WTC11 (cell line): Measurements from ENCODE around the gene MYH14. TPM values are rescaled to one million over a fixed set of nuclear protein-coding genes. Genes with fewer than 3 reads are reported as not detected.

Experiments used
- ATAC-seq: fragments of 200-7000 bp; cut with Tn5 transposase; 2 replicates; pipeline ENCODE4 v1.10.0; 2021; ENCODE audit warnings: mild to moderate bottlenecking, moderate library complexity
- CTCF ChIA-PET: fragments of 300-600 bp; sonication (Branson Sonifier 250); formaldehyde crosslinking; loops from one replicate; lab custom pipeline; 2021; ENCODE audit warnings: antibody characterized with exemption; lab: Charles Lee
- POLR2A ChIA-PET: fragments of 350-600 bp; sonication (Branson Sonifier 250); formaldehyde crosslinking; loops from one replicate; lab custom pipeline; 2021; ENCODE audit warnings: antibody characterized with exemption; lab: Charles Lee
- DNase-seq: peaks from one replicate; pipeline ENCODE4 v3.0.0; 2021; ENCODE audit warnings: low spot score
- H3K27ac Mint-ChIP-seq: 2 replicates; pipeline ENCODE4 v1.8.0; 2021; ENCODE audit warnings: mixed read lengths
- H3K27me3 Mint-ChIP-seq: 2 replicates; pipeline ENCODE4 v1.8.0; 2021; ENCODE audit warnings: low read depth, mild to moderate bottlenecking, moderate library complexity, mixed read lengths
- H3K36me3 Mint-ChIP-seq: 2 replicates; pipeline ENCODE4 v1.8.0; 2021; ENCODE audit warnings: mixed read lengths
- H3K4me1 Mint-ChIP-seq: 2 replicates; pipeline ENCODE4 v1.8.0; 2022; ENCODE audit warnings: mixed read lengths
- H3K4me3 Mint-ChIP-seq: 2 replicates; pipeline ENCODE4 v1.8.0; 2021; ENCODE audit warnings: mild to moderate bottlenecking, moderate library complexity, mixed read lengths
- H3K9me3 Mint-ChIP-seq: 2 replicates; pipeline ENCODE4 v1.8.0; 2021; ENCODE audit warnings: mixed read lengths
- FOXP1 ChIP-seq: sonication (generic); formaldehyde crosslinking; IDR thresholded peaks from 2 replicates; pipeline ENCODE4 v1.8.0; 2022; ENCODE audit warnings: missing genetic modification reagents, mild to moderate bottlenecking, moderate library complexity, borderline replicate concordance
- GABPB1 ChIP-seq: sonication (generic); formaldehyde crosslinking; IDR thresholded peaks from 2 replicates; pipeline ENCODE4 v1.8.1; 2023; ENCODE audit warnings: mild to moderate bottlenecking, missing genetic modification reagents
- GRHL2 ChIP-seq: fragments of 250-450 bp; sonication (Bioruptor Pico); IDR thresholded peaks from 2 replicates; pipeline ENCODE4 v1.8.0; 2022; ENCODE audit warnings: mild to moderate bottlenecking, moderate library complexity; ENCODE audit not compliant: insufficient replicate concordance, severe bottlenecking
- HMGA2 ChIP-seq: fragments of 250-450 bp; sonication (Bioruptor Pico); IDR thresholded peaks from 2 replicates; pipeline ENCODE4 v1.4.0; 2021; ENCODE audit warnings: mild to moderate bottlenecking, moderate library complexity
- MXD4 ChIP-seq: fragments of 250-450 bp; sonication (Bioruptor Pico); IDR thresholded peaks from 2 replicates; pipeline ENCODE4 v1.8.0; 2021; ENCODE audit warnings: mild to moderate bottlenecking, moderate library complexity, borderline replicate concordance
- NFE2L1 ChIP-seq: sonication (generic); formaldehyde crosslinking; IDR thresholded peaks from 2 replicates; pipeline ENCODE4 v1.8.1; 2023; ENCODE audit warnings: missing genetic modification reagents
- NR2C2 ChIP-seq: sonication (generic); formaldehyde crosslinking; IDR thresholded peaks from 2 replicates; pipeline ENCODE4 v1.8.0; 2022; ENCODE audit warnings: mild to moderate bottlenecking, missing genetic modification reagents
- RORB ChIP-seq: fragments of 250-450 bp; sonication (Bioruptor Pico); IDR thresholded peaks from 2 replicates; pipeline ENCODE4 v1.9.0; 2021; ENCODE audit warnings: mild to moderate bottlenecking
- TP53 ChIP-seq: sonication (generic); formaldehyde crosslinking; IDR thresholded peaks from 2 replicates; pipeline ENCODE4 v1.8.1; 2023; ENCODE audit warnings: mild to moderate bottlenecking, missing genetic modification reagents
- ZNF219 ChIP-seq: sonication (generic); formaldehyde crosslinking; IDR thresholded peaks from 2 replicates; pipeline ENCODE4 v1.8.0; 2023; ENCODE audit warnings: missing genetic modification reagents, mild to moderate bottlenecking, borderline replicate concordance
- ZNF232 ChIP-seq: sonication (generic); formaldehyde crosslinking; IDR thresholded peaks from 2 replicates; pipeline ENCODE4 v1.8.0; 2022; ENCODE audit warnings: mild to moderate bottlenecking, missing genetic modification reagents
- ZNF263 ChIP-seq: sonication (generic); formaldehyde crosslinking; IDR thresholded peaks from 2 replicates; pipeline ENCODE4 v1.8.1; 2022; ENCODE audit warnings: low read depth, mild to moderate bottlenecking, moderate library complexity, missing genetic modification reagents
- total RNA-seq: library from RNA; stranded (reverse); gene quantifications from 3 replicates; pipeline ENCODE4 v1.2.3, GENCODE V29; 2021
- TF ChIP-seq, protein P1 (sequence below): sonication (generic); formaldehyde crosslinking; IDR thresholded peaks from 2 replicates; pipeline ENCODE4 v1.8.1; 2023; ENCODE audit warnings: mild to moderate bottlenecking, missing genetic modification reagents, moderate library complexity
- TF ChIP-seq, protein P2 (sequence below): sonication (generic); formaldehyde crosslinking; IDR thresholded peaks from 2 replicates; pipeline ENCODE4 v1.8.0; 2022; ENCODE audit warnings: mild to moderate bottlenecking, missing genetic modification reagents
- TF ChIP-seq, protein P3 (sequence below): sonication (generic); formaldehyde crosslinking; IDR thresholded peaks from 2 replicates; pipeline ENCODE4 v1.8.0; 2022; ENCODE audit warnings: mild to moderate bottlenecking, missing genetic modification reagents
- TF ChIP-seq, protein P4 (sequence below): sonication (generic); formaldehyde crosslinking; IDR thresholded peaks from 2 replicates; pipeline ENCODE4 v1.8.1; 2023; ENCODE audit warnings: mild to moderate bottlenecking, missing genetic modification reagents, borderline replicate concordance
- TF ChIP-seq, protein P5 (sequence below): fragments of 200-600 bp; IDR thresholded peaks from 2 replicates; pipeline ENCODE4 v1.8.0; 2022; ENCODE audit warnings: antibody characterized with exemption

The MYH14 gene
- total RNA-seq, 1 experiment from 2014 or later = 25.8 TPM

DNA sequence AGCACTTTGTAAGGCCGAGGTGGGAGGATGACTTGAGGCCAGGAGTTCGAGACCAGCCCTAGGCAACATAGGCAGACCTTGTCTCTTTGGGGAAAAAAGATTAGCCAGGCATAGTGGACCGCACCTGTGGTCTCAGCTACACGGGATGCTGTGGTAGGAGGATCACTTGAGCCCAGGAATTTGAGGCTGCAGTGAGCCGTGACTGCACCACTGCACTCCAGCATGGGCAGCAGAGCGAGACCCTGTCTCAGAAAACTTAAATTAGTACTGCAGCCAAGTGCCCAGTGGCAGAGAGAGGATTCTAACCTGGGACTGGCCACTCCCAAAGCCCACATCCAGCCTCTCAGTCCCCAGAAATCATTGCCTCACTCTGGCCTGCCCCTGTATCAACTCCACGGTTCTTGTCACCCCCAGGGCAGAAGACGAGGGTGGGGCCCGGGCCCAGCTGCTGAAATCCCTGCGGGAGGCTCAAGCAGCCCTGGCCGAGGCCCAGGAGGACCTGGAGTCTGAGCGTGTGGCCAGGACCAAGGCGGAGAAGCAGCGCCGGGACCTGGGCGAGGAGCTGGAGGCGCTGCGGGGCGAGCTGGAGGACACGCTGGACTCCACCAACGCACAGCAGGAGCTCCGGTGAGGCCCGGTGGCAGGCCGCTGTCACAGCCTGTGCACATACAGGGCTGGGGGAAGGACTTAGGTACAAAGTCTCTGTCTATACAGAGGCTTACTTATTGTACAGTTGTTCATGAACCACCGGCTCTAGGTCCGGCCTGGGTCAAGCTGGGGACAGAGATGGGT is 72.4 kb downstream of the MYH14 start:
- TF ChIP-seq ZNF263 (CRISPR knock-in tag) = no peak
- TF ChIP-seq, protein P1, sequence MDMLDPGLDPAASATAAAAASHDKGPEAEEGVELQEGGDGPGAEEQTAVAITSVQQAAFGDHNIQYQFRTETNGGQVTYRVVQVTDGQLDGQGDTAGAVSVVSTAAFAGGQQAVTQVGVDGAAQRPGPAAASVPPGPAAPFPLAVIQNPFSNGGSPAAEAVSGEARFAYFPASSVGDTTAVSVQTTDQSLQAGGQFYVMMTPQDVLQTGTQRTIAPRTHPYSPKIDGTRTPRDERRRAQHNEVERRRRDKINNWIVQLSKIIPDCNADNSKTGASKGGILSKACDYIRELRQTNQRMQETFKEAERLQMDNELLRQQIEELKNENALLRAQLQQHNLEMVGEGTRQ (CRISPR knock-in tag) = no peak
- no peak for TF ChIP-seq TP53 (CRISPR knock-in tag)
- TF ChIP-seq, protein P2, sequence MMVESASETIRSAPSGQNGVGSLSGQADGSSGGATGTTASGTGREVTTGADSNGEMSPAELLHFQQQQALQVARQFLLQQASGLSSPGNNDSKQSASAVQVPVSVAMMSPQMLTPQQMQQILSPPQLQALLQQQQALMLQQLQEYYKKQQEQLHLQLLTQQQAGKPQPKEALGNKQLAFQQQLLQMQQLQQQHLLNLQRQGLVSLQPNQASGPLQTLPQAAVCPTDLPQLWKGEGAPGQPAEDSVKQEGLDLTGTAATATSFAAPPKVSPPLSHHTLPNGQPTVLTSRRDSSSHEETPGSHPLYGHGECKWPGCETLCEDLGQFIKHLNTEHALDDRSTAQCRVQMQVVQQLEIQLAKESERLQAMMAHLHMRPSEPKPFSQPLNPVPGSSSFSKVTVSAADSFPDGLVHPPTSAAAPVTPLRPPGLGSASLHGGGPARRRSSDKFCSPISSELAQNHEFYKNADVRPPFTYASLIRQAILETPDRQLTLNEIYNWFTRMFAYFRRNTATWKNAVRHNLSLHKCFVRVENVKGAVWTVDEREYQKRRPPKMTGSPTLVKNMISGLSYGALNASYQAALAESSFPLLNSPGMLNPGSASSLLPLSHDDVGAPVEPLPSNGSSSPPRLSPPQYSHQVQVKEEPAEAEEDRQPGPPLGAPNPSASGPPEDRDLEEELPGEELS (CRISPR knock-in tag) = no peak
- TF ChIP-seq RORB = no peak
- no peak for TF ChIP-seq HMGA2 (CRISPR knock-in tag)
- no peak for TF ChIP-seq MXD4 (CRISPR knock-in tag)
- no peak for TF ChIP-seq NR2C2 (CRISPR knock-in tag)
- no peak for TF ChIP-seq ZNF232
- TF ChIP-seq, protein P3, sequence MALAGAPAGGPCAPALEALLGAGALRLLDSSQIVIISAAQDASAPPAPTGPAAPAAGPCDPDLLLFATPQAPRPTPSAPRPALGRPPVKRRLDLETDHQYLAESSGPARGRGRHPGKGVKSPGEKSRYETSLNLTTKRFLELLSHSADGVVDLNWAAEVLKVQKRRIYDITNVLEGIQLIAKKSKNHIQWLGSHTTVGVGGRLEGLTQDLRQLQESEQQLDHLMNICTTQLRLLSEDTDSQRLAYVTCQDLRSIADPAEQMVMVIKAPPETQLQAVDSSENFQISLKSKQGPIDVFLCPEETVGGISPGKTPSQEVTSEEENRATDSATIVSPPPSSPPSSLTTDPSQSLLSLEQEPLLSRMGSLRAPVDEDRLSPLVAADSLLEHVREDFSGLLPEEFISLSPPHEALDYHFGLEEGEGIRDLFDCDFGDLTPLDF (CRISPR knock-in tag) = no peak
- TF ChIP-seq FOXP1 (CRISPR knock-in tag) = no peak
- TF ChIP-seq, protein P4, sequence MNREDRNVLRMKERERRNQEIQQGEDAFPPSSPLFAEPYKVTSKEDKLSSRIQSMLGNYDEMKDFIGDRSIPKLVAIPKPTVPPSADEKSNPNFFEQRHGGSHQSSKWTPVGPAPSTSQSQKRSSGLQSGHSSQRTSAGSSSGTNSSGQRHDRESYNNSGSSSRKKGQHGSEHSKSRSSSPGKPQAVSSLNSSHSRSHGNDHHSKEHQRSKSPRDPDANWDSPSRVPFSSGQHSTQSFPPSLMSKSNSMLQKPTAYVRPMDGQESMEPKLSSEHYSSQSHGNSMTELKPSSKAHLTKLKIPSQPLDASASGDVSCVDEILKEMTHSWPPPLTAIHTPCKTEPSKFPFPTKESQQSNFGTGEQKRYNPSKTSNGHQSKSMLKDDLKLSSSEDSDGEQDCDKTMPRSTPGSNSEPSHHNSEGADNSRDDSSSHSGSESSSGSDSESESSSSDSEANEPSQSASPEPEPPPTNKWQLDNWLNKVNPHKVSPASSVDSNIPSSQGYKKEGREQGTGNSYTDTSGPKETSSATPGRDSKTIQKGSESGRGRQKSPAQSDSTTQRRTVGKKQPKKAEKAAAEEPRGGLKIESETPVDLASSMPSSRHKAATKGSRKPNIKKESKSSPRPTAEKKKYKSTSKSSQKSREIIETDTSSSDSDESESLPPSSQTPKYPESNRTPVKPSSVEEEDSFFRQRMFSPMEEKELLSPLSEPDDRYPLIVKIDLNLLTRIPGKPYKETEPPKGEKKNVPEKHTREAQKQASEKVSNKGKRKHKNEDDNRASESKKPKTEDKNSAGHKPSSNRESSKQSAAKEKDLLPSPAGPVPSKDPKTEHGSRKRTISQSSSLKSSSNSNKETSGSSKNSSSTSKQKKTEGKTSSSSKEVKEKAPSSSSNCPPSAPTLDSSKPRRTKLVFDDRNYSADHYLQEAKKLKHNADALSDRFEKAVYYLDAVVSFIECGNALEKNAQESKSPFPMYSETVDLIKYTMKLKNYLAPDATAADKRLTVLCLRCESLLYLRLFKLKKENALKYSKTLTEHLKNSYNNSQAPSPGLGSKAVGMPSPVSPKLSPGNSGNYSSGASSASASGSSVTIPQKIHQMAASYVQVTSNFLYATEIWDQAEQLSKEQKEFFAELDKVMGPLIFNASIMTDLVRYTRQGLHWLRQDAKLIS (CRISPR knock-in tag) = no peak
- no peak for TF ChIP-seq GRHL2 (CRISPR knock-in tag)
- TF ChIP-seq ZNF219 (CRISPR knock-in tag) = no peak
- TF ChIP-seq GABPB1 (CRISPR knock-in tag) = no peak
- TF ChIP-seq, protein P5, sequence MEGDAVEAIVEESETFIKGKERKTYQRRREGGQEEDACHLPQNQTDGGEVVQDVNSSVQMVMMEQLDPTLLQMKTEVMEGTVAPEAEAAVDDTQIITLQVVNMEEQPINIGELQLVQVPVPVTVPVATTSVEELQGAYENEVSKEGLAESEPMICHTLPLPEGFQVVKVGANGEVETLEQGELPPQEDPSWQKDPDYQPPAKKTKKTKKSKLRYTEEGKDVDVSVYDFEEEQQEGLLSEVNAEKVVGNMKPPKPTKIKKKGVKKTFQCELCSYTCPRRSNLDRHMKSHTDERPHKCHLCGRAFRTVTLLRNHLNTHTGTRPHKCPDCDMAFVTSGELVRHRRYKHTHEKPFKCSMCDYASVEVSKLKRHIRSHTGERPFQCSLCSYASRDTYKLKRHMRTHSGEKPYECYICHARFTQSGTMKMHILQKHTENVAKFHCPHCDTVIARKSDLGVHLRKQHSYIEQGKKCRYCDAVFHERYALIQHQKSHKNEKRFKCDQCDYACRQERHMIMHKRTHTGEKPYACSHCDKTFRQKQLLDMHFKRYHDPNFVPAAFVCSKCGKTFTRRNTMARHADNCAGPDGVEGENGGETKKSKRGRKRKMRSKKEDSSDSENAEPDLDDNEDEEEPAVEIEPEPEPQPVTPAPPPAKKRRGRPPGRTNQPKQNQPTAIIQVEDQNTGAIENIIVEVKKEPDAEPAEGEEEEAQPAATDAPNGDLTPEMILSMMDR = no peak
- TF ChIP-seq NFE2L1 (CRISPR knock-in tag) = no peak
- H3K36me3 Mint-ChIP-seq = peaks cover 14% of the 10 kb centered on the region
- H3K27me3 Mint-ChIP-seq = no peaks in the 10 kb centered on the region
- H3K4me3 Mint-ChIP-seq = no peak overlapping the region
- ATAC-seq (no peak), DNase-seq (no peak)
- no peaks in the 10 kb centered on the region for H3K9me3 Mint-ChIP-seq
- CTCF ChIA-PET = interaction anchor here (1.0 to 2.4 kb wide), 5 partner anchors 11 to 53 kb away, joined by 3 to 7 read pairs (median 6); partner anchors contain the start of gene KCNC3
- POLR2A ChIA-PET = no interaction called here
- H3K27ac Mint-ChIP-seq = no peak overlapping the region
- no peaks in the 10 kb centered on the region for H3K4me1 Mint-ChIP-seq
